HG03558 (cell line): Measurements from ENCODE around the gene PNPO.

Source experiments
- ATAC-seq: cut with Tn5 transposase; IDR thresholded peaks from one replicate; pipeline ENCODE4 v1.9.1; 2021; ENCODE audit warnings: moderate number of reproducible peaks; ENCODE audit not compliant: unreplicated experiment; ENCODE audit errors: extremely low read depth

The PNPO gene

GRCh38 chr17:47946929-47947397 is 5.6 kb downstream of the PNPO start:
- no peak for ATAC-seq

- no peak for ATAC-seq
Observed at GRCh38 chr17:47948706-47949196, 7.4 kb downstream of the PNPO start.

- no peak for ATAC-seq
Observed at GRCh38 chr17:47949197-47949759, 7.9 kb downstream of the PNPO start.

GRCh38 chr17:47949946-47950345 is 8.6 kb downstream of the PNPO start:
- ATAC-seq, result no peak

- ATAC-seq, result no peak
Observed at GRCh38 chr17:47950448-47950847, 9.1 kb downstream of the PNPO start.

- no peak for ATAC-seq
Observed at GRCh38 chr17:47952171-47953021, 11.0 kb downstream of the PNPO start.

GRCh38 chr17:47953909-47954308 is 12.5 kb downstream of the PNPO start:
- ATAC-seq, result no peak

GRCh38 chr17:47955497-47956461 is 14.4 kb downstream of the PNPO start:
- no peak for ATAC-seq

- ATAC-seq, result no peak
Observed at GRCh38 chr17:47956791-47957590, 15.6 kb downstream of the PNPO start.

GRCh38 chr17:47957591-47958490 is 16.5 kb downstream of the PNPO start, which contains the start of gene PRR15L:
TSS of gene PRR15L (minus strand) at chr17:47957883. CDS start at chr17:47953234, 4,649 bp downstream.
- no peak for ATAC-seq

- ATAC-seq, result no peak
Observed at GRCh38 chr17:47959825-47960655, 18.7 kb downstream of the PNPO start.

- ATAC-seq, result no peak
Observed at GRCh38 chr17:47961406-47961805, 20.0 kb downstream of the PNPO start.

- no peak for ATAC-seq
Observed at GRCh38 chr17:47962901-47963300, 21.5 kb downstream of the PNPO start.

- ATAC-seq, result no peak
Observed at GRCh38 chr17:47964856-47965255, 23.5 kb downstream of the PNPO start.

- ATAC-seq, result no peak
Observed at GRCh38 chr17:47966079-47966519, 24.7 kb downstream of the PNPO start.

- no peak for ATAC-seq
Observed at GRCh38 chr17:47967607-47968252, 26.4 kb downstream of the PNPO start.

- ATAC-seq, result no peak
Observed at GRCh38 chr17:47968836-47969235, 27.5 kb downstream of the PNPO start.
